Stimulated activated naive CD8-positive, alpha-beta T cell treated with anti-CD3 and anti-CD28 coated beads, Interleukin-15, amount 100 ng/mL, for 72 hours (primary cell): ENCODE results near the gene SYNGAP1.

Experiments used
- ATAC-seq: fragments of 150-1000 bp; cut with Tn5 transposase; 2 replicates; pipeline ENCODE4 v1.10.0; 2021; ENCODE audit warnings: mild to moderate bottlenecking, moderate library complexity
- DNase-seq, 2 donors: peaks; one replicate each; pipeline ENCODE4 v3.0.0; 2021 to 2022
- H3K27ac Mint-ChIP-seq, 2 donors: one replicate each; pipeline ENCODE4 v1.8.0; 2022; ENCODE audit warnings: mild to moderate bottlenecking in 2 of 2, mixed read lengths in 2 of 2, moderate library complexity in 2 of 2
- H3K27me3 Mint-ChIP-seq: one replicate; pipeline ENCODE4 v1.8.0; 2022; ENCODE audit warnings: mixed read lengths
- H3K4me1 Mint-ChIP-seq: one replicate; pipeline ENCODE4 v1.8.0; 2022; ENCODE audit warnings: mild to moderate bottlenecking, mixed read lengths
- H3K4me3 Mint-ChIP-seq, 2 donors: one replicate each; pipeline ENCODE4 v1.8.0; 2022; ENCODE audit warnings: mild to moderate bottlenecking in 2 of 2, mixed read lengths in 2 of 2, moderate library complexity in 1 of 2
- H3K9me3 Mint-ChIP-seq, 2 donors: one replicate each; pipeline ENCODE4 v1.8.0; 2022; ENCODE audit warnings: mixed read lengths in 2 of 2

The SYNGAP1 gene

DNA sequence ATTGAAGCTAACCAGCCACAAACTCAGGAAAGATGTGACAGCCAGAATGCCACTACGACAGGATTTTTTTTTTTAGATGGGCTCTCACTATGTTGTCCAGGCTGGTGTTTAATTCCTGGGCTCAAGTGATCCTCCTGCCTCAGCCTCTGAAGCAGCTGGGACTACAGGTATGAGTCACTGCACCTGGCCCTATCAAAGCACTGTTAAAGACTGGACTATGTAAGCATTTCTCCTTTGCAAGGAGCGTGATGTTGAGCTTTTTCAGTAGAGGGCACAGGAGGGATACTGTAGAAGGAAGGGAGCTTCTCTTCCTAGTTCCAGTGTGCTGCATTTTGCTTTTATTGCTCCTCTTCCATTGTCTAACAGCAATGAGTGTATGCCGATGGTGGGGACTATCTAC lies 70.3 kb downstream of the SYNGAP1 start:
- ATAC-seq: peak; percentile 39
- Mint-ChIP-seq H3K4me3 (no peak overlapping the region), H3K4me1 (no peaks in the 10 kb centered on the region)

DNA sequence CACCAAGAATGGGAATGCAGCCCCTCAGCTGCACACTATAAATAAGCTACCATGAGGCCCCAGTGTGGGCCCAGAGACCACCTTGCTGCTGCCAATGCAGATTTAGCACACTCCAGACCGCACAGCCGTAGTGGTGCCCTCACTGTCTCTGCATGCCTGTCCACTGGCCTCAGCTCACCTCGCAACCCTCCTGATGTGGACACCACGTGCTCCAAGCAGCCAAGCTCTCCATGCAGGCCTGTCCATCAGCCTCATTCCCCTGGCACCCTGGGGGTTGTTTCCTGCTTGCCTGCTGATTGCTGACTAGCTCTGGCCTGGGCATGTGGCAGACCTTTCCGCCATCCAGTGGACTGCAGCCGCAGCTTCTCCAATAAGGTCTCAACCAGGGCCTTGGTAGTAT lies 70.8 kb downstream of the SYNGAP1 start:
- Mint-ChIP-seq H3K4me3 (no peak overlapping the region), H3K27ac (no peak overlapping the region), H3K9me3 (no peaks in the 10 kb centered on the region), H3K27me3 (no peaks in the 10 kb centered on the region), H3K4me1 (no peaks in the 10 kb centered on the region)
- no peak for DNase-seq
- no peak for ATAC-seq

More for the DNA sequence above, 70.3 kb downstream of the SYNGAP1 start:
- Mint-ChIP-seq H3K9me3 (no peaks in the 10 kb centered on the region), H3K27ac (no peak overlapping the region), H3K27me3 (no peaks in the 10 kb centered on the region)
- no peak for DNase-seq

DNA sequence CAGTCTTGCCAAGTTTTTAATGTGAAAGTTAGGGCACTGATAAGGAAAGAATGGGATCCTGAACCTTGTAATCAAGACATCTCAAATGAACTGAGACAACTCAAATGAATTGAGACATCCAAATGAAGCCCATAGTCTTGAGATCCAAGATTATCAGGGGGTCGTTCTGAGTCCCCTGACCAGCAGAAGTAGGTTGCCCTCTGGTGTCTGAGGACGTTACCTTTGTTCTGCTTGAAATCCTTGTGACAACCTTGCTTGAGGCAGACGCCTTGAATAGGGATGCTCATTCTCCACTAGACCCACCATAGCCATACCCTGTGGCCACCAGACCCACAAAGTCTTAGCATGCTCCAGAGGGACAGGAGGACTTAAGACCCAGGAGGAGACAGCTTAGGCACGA lies 72.2 kb downstream of the SYNGAP1 start:
- Mint-ChIP-seq H3K27ac (no peak overlapping the region), H3K4me3 (no peak overlapping the region), H3K27me3 (no peaks in the 10 kb centered on the region), H3K9me3 (no peaks in the 10 kb centered on the region), H3K4me1 (no peaks in the 10 kb centered on the region)
- no peak for ATAC-seq
- no peak for DNase-seq

DNA sequence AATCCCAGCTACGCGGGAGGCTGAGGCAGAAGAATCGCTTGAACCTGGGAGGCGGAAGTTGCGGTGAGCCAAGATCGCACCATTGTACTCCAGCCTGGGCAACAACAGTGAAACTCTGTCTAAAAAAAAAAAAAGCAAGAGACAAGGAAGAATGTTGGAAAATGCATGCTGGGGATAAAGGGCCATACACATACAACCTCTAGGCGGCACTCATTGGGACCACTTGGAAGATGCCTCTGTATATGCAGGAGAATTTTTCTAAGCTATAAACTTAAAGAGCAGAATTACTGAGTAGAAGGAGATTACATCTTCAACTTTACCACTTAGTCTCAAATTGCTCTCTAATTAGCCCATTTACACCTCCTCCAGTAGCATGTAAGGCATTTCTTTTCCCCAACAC lies 77.3 kb downstream of the SYNGAP1 start:
- H3K4me3 Mint-ChIP-seq: no peak overlapping the region
- no peaks in the 10 kb centered on the region for H3K27me3 Mint-ChIP-seq

DNA sequence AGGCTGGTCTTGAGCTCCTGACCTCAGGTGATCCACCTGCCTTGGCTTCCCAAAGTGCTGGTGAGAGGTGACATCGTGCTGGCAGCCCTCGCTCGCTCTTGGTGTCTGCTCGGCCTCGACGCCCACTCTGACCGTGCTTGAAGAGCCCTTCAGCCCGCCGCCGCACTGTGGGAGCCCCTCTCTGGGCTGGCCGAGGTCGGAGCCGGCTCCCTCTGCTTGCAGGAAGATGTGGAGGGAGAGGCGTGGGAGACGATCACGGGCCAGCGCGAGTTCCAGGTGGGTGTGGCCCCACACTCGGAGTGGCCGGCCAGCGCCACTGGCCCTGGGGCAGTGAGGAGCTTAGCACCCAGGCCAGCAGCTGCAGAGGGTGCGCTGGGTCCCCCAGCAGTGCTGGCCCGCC lies 82.6 kb downstream of the SYNGAP1 start:
- no peaks in the 10 kb centered on the region for H3K27me3 Mint-ChIP-seq
- H3K9me3 Mint-ChIP-seq: no peaks in the 10 kb centered on the region
- DNase-seq (no peak), ATAC-seq (no peak)
- H3K27ac Mint-ChIP-seq: no peak overlapping the region
- no peaks in the 10 kb centered on the region for H3K4me1 Mint-ChIP-seq
- H3K4me3 Mint-ChIP-seq: no peak overlapping the region

More for the DNA sequence above, 77.3 kb downstream of the SYNGAP1 start:
- no peak for DNase-seq
- no peak for ATAC-seq
- H3K9me3 Mint-ChIP-seq: no peaks in the 10 kb centered on the region
- H3K27ac Mint-ChIP-seq: no peak overlapping the region
- no peaks in the 10 kb centered on the region for H3K4me1 Mint-ChIP-seq

DNA sequence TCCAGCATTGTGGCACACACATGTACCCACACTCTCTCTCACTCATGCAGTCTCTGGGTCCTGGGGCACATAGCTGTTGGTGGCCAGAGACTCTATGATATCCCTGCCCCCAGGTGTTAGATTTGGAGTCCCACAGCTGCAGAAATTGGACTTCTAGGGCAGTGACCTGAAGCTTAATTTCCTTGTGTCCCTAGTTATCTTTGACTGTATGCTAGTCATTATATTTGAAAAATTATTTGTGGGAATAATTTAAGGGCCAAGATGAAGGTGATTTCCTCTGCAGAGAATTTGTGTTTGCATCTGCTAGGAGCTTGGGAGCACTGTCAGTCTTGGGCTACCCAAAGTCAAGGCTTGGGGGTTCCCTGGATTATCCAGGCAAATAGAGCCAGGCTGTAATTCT lies 84.6 kb downstream of the SYNGAP1 start:
- no peak overlapping the region for H3K4me3 Mint-ChIP-seq
- ATAC-seq (no peak), DNase-seq (no peak)
- H3K9me3 Mint-ChIP-seq: no peaks in the 10 kb centered on the region
- H3K4me1 Mint-ChIP-seq: peaks cover 7% of the 10 kb centered on the region
- H3K27me3 Mint-ChIP-seq: peaks cover 8% of the 10 kb centered on the region
- H3K27ac Mint-ChIP-seq: no peak overlapping the region
